Measurements from ENCODE around the gene ITPR1. TPM values are rescaled to one million over a fixed set of nuclear protein-coding genes. Genes with fewer than 3 reads are reported as not detected.

The ITPR1 gene
- total and polyA plus RNA-seq, 2 of the 4 experiments (the other 2 are of a cell fraction): 1.8 to 5.7 TPM

DNA sequence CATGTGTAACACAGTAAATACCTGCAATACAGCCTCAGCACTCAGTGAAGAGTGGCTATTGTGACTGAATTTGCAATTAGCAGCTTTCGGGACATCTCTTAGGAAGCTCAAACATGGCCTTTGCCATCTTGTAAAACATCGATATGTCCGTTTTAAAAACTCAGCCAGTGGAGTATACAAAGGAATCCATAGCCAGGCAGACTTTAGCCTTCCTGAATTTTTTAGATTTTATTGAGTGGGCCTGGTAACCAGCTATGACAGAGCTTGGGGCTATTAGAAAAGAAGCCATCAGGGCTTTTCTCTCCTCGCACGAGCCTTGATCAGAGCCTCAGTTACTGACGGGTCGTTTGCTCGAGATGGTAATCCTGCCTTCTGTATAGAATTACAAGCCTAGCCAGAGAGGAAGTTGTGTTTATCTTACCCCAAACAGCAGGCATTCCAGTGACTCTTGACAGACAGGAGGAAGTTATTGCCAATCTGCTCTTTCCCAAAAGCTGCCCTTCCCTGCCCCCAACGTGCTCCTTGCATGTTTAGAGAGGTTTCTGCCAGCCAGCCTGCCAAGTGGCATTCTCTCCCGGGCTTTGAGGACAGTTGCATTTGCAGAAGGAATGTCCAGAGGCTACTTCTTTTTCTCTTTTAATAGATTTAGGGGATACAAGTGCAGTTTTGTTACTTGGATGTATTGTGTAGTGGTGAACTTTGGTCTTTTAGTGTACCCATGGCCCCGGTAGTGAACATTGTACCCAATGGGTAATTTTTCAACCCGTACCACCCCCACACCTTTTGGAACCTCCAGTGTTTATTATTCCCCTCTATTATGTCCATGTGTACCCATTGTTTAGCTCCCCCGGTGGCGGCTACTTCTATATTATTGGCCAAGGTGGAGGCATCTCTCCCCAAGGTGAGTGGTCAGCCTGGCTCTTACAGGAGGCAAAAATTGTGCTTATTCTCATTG is 40.6 kb downstream of the ITPR1 start:
- Histone ChIP-seq H2AK9ac (replicated peaks; ENCODE audit: low read depth, low read length, poor library complexity) (no peak overlapping the region), H4K8ac (ENCODE audit: low read depth in 2 of 2, low read length in 2 of 2) (no peak overlapping the region), H3K9me3 (ENCODE audit: control insufficient read depth, insufficient read depth, low read length) (no peaks in the 10 kb centered on the region), H3K4ac (ENCODE audit: low read depth, low read length) (no peak overlapping the region), H3K4me1 (ENCODE audit: control insufficient read depth, insufficient read depth, low read length) (no peaks in the 10 kb centered on the region; the same call in 1 of the 2 replicates), H3K4me3 (ENCODE audit: insufficient read depth, low read depth, low read length) (no peak overlapping the region), H3K36me3 (ENCODE audit: control insufficient read depth, insufficient read depth, low read length) (no peaks in the 10 kb centered on the region), H3K23ac (ENCODE audit: low read depth, low read length) (no peak overlapping the region; the same call in 1 of the 2 replicates), H2AFZ (replicated peaks; ENCODE audit: low read length, poor library complexity) (no peak overlapping the region), H3K18ac (ENCODE audit: low read depth, low read length) (no peak overlapping the region), H3K14ac (replicated peaks; ENCODE audit: low read depth, low read length) (no peak overlapping the region), H2BK15ac (ENCODE audit: low read depth, low read length) (no peak overlapping the region), H3K9ac (ENCODE audit: low read depth, low read length) (no peak overlapping the region), H3K27me3 (ENCODE audit: control insufficient read depth, insufficient read depth, low read length) (no peaks in the 10 kb centered on the region; the same call in 1 of the 2 replicates), H3K9me1 (ENCODE audit: insufficient read depth, low read length) (no peaks in the 10 kb centered on the region), H4K5ac (ENCODE audit: low read depth, low read length) (no peak overlapping the region), H2BK120ac (ENCODE audit: low read depth, low read length) (no peak overlapping the region), H2BK20ac (ENCODE audit: low read depth, low read length) (no peak overlapping the region), H4K91ac (ENCODE audit: insufficient read depth, low read depth, low read length) (no peak overlapping the region), H3K56ac (ENCODE audit: extremely low read depth, insufficient read depth, low read length) (no peak overlapping the region), H4K20me1 (ENCODE audit: insufficient read depth, low read length) (no peaks in the 10 kb centered on the region), H3K27ac (ENCODE audit: insufficient read depth, low read length) (no peak overlapping the region), H3K79me1 (ENCODE audit: low read depth in 1 of 2, low read length in 2 of 2) (no peaks in the 10 kb centered on the region), H3K4me2 (ENCODE audit: low read depth, low read length) (no peak overlapping the region), H2AK5ac (ENCODE audit: low read depth, low read length) (no peak overlapping the region), H2BK5ac (ENCODE audit: low read depth, low read length, poor library complexity, severe bottlenecking) (no peak overlapping the region)
- BruUV-seq (replicated peaks): no TSS peak
- dilution Hi-C loops (cut with HindIII; ENCODE audit: low sequenced_read_pairs, unreplicated experiment) (no loop called here), intact Hi-C loops (cut with micrococcal nuclease) (no loop called here), in situ Hi-C loops (cut with MboI; ENCODE audit: low sequenced_read_pairs) (no loop called here)
- DNase-seq (no peak), ATAC-seq (ENCODE audit: low read depth) (peak; percentile 85)
- ChIA-PET POLR2A (ENCODE audit: unreplicated experiment) (no interaction called here), CTCF (interaction anchor here (2.1 kb wide), 1 partner anchor 15 kb away, joined by 5 read pairs; no protein-coding TSS in a partner anchor)
- WGBS, 2 experiments (ENCODE audit: extremely low coverage in 2 of 2, insufficient read length in 1 of 2): no CpG with 5 or more reads among the region's 14 CpGs
- TF ChIP-seq, protein P1, sequence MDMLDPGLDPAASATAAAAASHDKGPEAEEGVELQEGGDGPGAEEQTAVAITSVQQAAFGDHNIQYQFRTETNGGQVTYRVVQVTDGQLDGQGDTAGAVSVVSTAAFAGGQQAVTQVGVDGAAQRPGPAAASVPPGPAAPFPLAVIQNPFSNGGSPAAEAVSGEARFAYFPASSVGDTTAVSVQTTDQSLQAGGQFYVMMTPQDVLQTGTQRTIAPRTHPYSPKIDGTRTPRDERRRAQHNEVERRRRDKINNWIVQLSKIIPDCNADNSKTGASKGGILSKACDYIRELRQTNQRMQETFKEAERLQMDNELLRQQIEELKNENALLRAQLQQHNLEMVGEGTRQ (IDR thresholded peaks at IDR 0.05; ENCODE audit: low read depth, low read length): no peak
- TF ChIP-seq MAZ (IDR thresholded peaks at IDR 0.05; ENCODE audit: borderline replicate concordance, low read depth, low read length): no peak
- TF ChIP-seq RAD21 (IDR thresholded peaks at IDR 0.05; ENCODE audit: low read length): no peak
- no peak for TF ChIP-seq SMC3 (IDR thresholded peaks at IDR 0.05; ENCODE audit: low read depth, low read length)
- TF ChIP-seq RCOR1 (IDR thresholded peaks at IDR 0.05; ENCODE audit: insufficient replicate concordance, low read length): no peak
- TF ChIP-seq, protein P2, sequence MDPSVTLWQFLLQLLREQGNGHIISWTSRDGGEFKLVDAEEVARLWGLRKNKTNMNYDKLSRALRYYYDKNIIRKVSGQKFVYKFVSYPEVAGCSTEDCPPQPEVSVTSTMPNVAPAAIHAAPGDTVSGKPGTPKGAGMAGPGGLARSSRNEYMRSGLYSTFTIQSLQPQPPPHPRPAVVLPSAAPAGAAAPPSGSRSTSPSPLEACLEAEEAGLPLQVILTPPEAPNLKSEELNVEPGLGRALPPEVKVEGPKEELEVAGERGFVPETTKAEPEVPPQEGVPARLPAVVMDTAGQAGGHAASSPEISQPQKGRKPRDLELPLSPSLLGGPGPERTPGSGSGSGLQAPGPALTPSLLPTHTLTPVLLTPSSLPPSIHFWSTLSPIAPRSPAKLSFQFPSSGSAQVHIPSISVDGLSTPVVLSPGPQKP (IDR thresholded peaks at IDR 0.05; ENCODE audit: borderline replicate concordance, low read depth, low read length): no peak
- TF ChIP-seq BHLHE40 (IDR thresholded peaks at IDR 0.05; ENCODE audit: low read depth, low read length): no peak
- no peak for TF ChIP-seq CHD1 (IDR thresholded peaks at IDR 0.05; ENCODE audit: low read depth, low read length)
- TF ChIP-seq MAFK (IDR thresholded peaks at IDR 0.05; ENCODE audit: low read depth, low read length): no peak
- no peak for TF ChIP-seq RFX5 (IDR thresholded peaks at IDR 0.05; ENCODE audit: low read depth, low read length)
- no peak for TF ChIP-seq FOS (IDR thresholded peaks at IDR 0.05; ENCODE audit: low read depth, low read length)
- TF ChIP-seq, protein P3, sequence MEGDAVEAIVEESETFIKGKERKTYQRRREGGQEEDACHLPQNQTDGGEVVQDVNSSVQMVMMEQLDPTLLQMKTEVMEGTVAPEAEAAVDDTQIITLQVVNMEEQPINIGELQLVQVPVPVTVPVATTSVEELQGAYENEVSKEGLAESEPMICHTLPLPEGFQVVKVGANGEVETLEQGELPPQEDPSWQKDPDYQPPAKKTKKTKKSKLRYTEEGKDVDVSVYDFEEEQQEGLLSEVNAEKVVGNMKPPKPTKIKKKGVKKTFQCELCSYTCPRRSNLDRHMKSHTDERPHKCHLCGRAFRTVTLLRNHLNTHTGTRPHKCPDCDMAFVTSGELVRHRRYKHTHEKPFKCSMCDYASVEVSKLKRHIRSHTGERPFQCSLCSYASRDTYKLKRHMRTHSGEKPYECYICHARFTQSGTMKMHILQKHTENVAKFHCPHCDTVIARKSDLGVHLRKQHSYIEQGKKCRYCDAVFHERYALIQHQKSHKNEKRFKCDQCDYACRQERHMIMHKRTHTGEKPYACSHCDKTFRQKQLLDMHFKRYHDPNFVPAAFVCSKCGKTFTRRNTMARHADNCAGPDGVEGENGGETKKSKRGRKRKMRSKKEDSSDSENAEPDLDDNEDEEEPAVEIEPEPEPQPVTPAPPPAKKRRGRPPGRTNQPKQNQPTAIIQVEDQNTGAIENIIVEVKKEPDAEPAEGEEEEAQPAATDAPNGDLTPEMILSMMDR (conservative IDR thresholded peaks at IDR 0.05; ENCODE audit: low read depth, low read length): no peak
- TF ChIP-seq NFE2L2 (IDR thresholded peaks at IDR 0.05; ENCODE audit: low read depth, low read length): no peak
- TF ChIP-seq MXI1 (IDR thresholded peaks at IDR 0.05; ENCODE audit: borderline replicate concordance, low read depth, low read length): no peak
